Smooth muscle cell (in vitro differentiated cells): ENCODE measurements around the gene SNX1. TPM values are rescaled to one million over a fixed set of nuclear protein-coding genes. Genes with fewer than 3 reads are reported as not detected.
"Not testable (repeated sequence)": the region's sequence is repeated elsewhere in the genome, so short reads cannot be mapped to it uniquely, and the experiment has no call there.

Source experiments
- DNase-seq: peaks from one replicate; lab custom pipeline; 2025; ENCODE audit not compliant: unreplicated experiment; lab: John Stamatoyannopoulos, UW
- H2AFZ ChIP-seq: fragments of 200-600 bp; sonication (generic); 2 replicates; pipeline ENCODE4 v1.6.0; 2016; ENCODE audit warnings: antibody characterized with exemption, low read depth, mild to moderate bottlenecking
- H3F3A ChIP-seq: fragments of 200-600 bp; sonication (generic); 2 replicates; pipeline ENCODE4 v1.6.0; 2017; ENCODE audit warnings: antibody characterized with exemption, low read depth
- H3K27ac ChIP-seq: fragments of 200-600 bp; sonication (generic); 2 replicates; pipeline ENCODE4 v1.5.1; 2016; ENCODE audit warnings: low read depth, mild to moderate bottlenecking
- H3K27me3 ChIP-seq: fragments of 200-600 bp; sonication (generic); 2 replicates; pipeline ENCODE4 v1.6.1; 2016; ENCODE audit warnings: low read depth, mild to moderate bottlenecking
- H3K36me3 ChIP-seq: fragments of 200-600 bp; sonication (generic); 2 replicates; pipeline ENCODE4 v1.5.1; 2016; ENCODE audit warnings: low read depth
- H3K4me1 ChIP-seq: fragments of 200-600 bp; sonication (generic); 2 replicates; pipeline ENCODE4 v1.5.1; 2016; ENCODE audit warnings: low read depth
- H3K4me2 ChIP-seq: fragments of 200-600 bp; sonication (generic); 2 replicates; pipeline ENCODE4 v1.6.0; 2016; ENCODE audit warnings: mild to moderate bottlenecking
- H3K4me3 ChIP-seq: fragments of 200-600 bp; sonication (generic); 2 replicates; pipeline ENCODE4 v1.5.1; 2016; ENCODE audit warnings: mild to moderate bottlenecking
- H3K79me2 ChIP-seq: fragments of 200-600 bp; sonication (generic); 2 replicates; pipeline ENCODE4 v1.6.0; 2016; ENCODE audit warnings: low read depth, mild to moderate bottlenecking
- H3K9ac ChIP-seq: fragments of 200-600 bp; sonication (generic); 2 replicates; pipeline ENCODE4 v1.6.0; 2016; ENCODE audit warnings: low read depth
- H3K9me3 ChIP-seq: fragments of 200-600 bp; sonication (generic); replicated peaks from 2 replicates; pipeline ENCODE4 v1.5.1; 2016; ENCODE audit warnings: low read depth
- H4K20me1 ChIP-seq: fragments of 200-600 bp; sonication (generic); 2 replicates; pipeline ENCODE4 v1.6.0; 2016; ENCODE audit warnings: low read depth
- CTCF ChIP-seq: fragments of 200-600 bp; sonication (generic); IDR thresholded peaks from 2 replicates; pipeline ENCODE4 v1.5.1; 2017; ENCODE audit warnings: borderline replicate concordance, mild to moderate bottlenecking, antibody characterized with exemption; ENCODE audit not compliant: insufficient read depth, poor library complexity, severe bottlenecking
- WGBS: methylation state at CpG from one replicate; pipeline ENCODE4 v1.1.7; 2016; ENCODE audit warnings: low lambda C conversion rate; 5-methylcytosine and 5-hydroxymethylcytosine counted together
- polyA plus RNA-seq: library from polyadenylated mRNA; unstranded; fragments of >200 nt; fragmentation: Nextera tagmentation; extraction: Ambion mirVana; gene quantifications from 2 replicates; pipeline ENCODE4 v1.2.1, GENCODE V29; 2016
- total RNA-seq: library from RNA; depleted of rRNA; stranded (reverse); fragments of >200 nt; gene quantifications from 2 replicates; pipeline ENCODE4 v1.2.3, GENCODE V29; 2014

Gene SNX1
- total and polyA plus RNA-seq, 2 experiments from 2014 or later: 33.8 to 41.2 TPM

- no peak overlapping the region for H3K9ac ChIP-seq
- no peaks in the 10 kb centered on the region for H3F3A ChIP-seq
- WGBS: 90% methylated on average over 5 of the region's 5 CpGs
- no peaks in the 10 kb centered on the region for H3K9me3 ChIP-seq
- peaks cover 17% of the 10 kb centered on the region for H3K27me3 ChIP-seq
- H3K4me2 ChIP-seq: no peak overlapping the region
- no peaks in the 10 kb centered on the region for H4K20me1 ChIP-seq
- DNase-seq: no peak
- no peak overlapping the region for H3K4me3 ChIP-seq
- no peak overlapping the region for H2AFZ ChIP-seq
- no peaks in the 10 kb centered on the region for H3K36me3 ChIP-seq
- no peak for TF ChIP-seq CTCF
- no peaks in the 10 kb centered on the region for H3K79me2 ChIP-seq
- no peaks in the 10 kb centered on the region for H3K4me1 ChIP-seq
- no peak overlapping the region for H3K27ac ChIP-seq
Measured at GRCh38 chr15:64052925-64053491, 42.8 kb upstream of the SNX1 start.

GRCh38 chr15:64053674-64054073 is 42.1 kb upstream of the SNX1 start:
- not testable (repeated sequence) for H3K36me3 ChIP-seq, H4K20me1 ChIP-seq, H3K9ac ChIP-seq, H3K4me3 ChIP-seq, H2AFZ ChIP-seq, H3K9me3 ChIP-seq, H3K4me2 ChIP-seq, H3F3A ChIP-seq, H3K27ac ChIP-seq, H3K79me2 ChIP-seq, DNase-seq, H3K4me1 ChIP-seq
- WGBS: 96% methylated on average over 12 of the region's 12 CpGs
- peaks cover 11% of the 10 kb centered on the region for H3K27me3 ChIP-seq

- no peak overlapping the region for H2AFZ ChIP-seq
Measured at GRCh38 chr15:64058279-64058678, 37.5 kb upstream of the SNX1 start.

GRCh38 chr15:64059104-64059503 is 36.7 kb upstream of the SNX1 start:
- not testable (repeated sequence) for H3K9ac ChIP-seq, H3K36me3 ChIP-seq, H4K20me1 ChIP-seq, H2AFZ ChIP-seq, H3K9me3 ChIP-seq, H3K27me3 ChIP-seq, H3K4me1 ChIP-seq, DNase-seq, H3F3A ChIP-seq, H3K27ac ChIP-seq, H3K79me2 ChIP-seq, H3K4me3 ChIP-seq, H3K4me2 ChIP-seq
- WGBS: 100% methylated on average over 2 of the region's 2 CpGs

More at GRCh38 chr15:64058279-64058678, 37.5 kb upstream of the SNX1 start:
- H3K4me2 ChIP-seq: no peak overlapping the region
- no peaks in the 10 kb centered on the region for H4K20me1 ChIP-seq
- H3K4me3 ChIP-seq: no peak overlapping the region
- TF ChIP-seq CTCF: no peak
- H3K27ac ChIP-seq: no peak overlapping the region
- no peaks in the 10 kb centered on the region for H3K36me3 ChIP-seq
- WGBS: 90% methylated on average over 5 of the region's 5 CpGs
- no peaks in the 10 kb centered on the region for H3F3A ChIP-seq
- H3K79me2 ChIP-seq: no peaks in the 10 kb centered on the region
- no peaks in the 10 kb centered on the region for H3K9me3 ChIP-seq
- no peak overlapping the region for H3K9ac ChIP-seq
- no peak for DNase-seq
- H3K4me1 ChIP-seq: no peaks in the 10 kb centered on the region
- no peaks in the 10 kb centered on the region for H3K27me3 ChIP-seq

GRCh38 chr15:64060716-64061115 is 35.1 kb upstream of the SNX1 start:
- no peak for DNase-seq
- Histone ChIP-seq H3K36me3 (no peaks in the 10 kb centered on the region), H3K4me3 (no peak overlapping the region), H4K20me1 (no peaks in the 10 kb centered on the region), H3K4me2 (no peak overlapping the region), H3K79me2 (no peaks in the 10 kb centered on the region), H3K9me3 (no peaks in the 10 kb centered on the region), H3K9ac (no peak overlapping the region), H3F3A (no peaks in the 10 kb centered on the region), H3K27me3 (peaks cover 3% of the 10 kb centered on the region), H3K4me1 (no peaks in the 10 kb centered on the region), H3K27ac (no peak overlapping the region), H2AFZ (no peak overlapping the region)
- no peak for TF ChIP-seq CTCF
- 93% methylated on average over 20 of the region's 29 CpGs for WGBS
